SU-DHL-6 (cell line): ENCODE measurements around the gene INPP5A.

Source experiments
- CTCF ChIP-seq: fragments of 200-600 bp; sonication (generic); IDR thresholded peaks from one replicate; pipeline ENCODE4 v1.5.1; 2017; ENCODE audit warnings: antibody characterized with exemption, mild to moderate bottlenecking, low read length, moderate library complexity; ENCODE audit not compliant: insufficient read depth, poor library complexity, severe bottlenecking
- EZH2phosphoT487 ChIP-seq: fragments of 200-600 bp; sonication (generic), shearing (Covaris generic); conservative IDR thresholded peaks from 2 replicates; pipeline ENCODE4 v1.6.1; 2018; ENCODE audit warnings: mild to moderate bottlenecking, antibody characterized with exemption, low read length, moderate library complexity, mixed read lengths

DNA sequence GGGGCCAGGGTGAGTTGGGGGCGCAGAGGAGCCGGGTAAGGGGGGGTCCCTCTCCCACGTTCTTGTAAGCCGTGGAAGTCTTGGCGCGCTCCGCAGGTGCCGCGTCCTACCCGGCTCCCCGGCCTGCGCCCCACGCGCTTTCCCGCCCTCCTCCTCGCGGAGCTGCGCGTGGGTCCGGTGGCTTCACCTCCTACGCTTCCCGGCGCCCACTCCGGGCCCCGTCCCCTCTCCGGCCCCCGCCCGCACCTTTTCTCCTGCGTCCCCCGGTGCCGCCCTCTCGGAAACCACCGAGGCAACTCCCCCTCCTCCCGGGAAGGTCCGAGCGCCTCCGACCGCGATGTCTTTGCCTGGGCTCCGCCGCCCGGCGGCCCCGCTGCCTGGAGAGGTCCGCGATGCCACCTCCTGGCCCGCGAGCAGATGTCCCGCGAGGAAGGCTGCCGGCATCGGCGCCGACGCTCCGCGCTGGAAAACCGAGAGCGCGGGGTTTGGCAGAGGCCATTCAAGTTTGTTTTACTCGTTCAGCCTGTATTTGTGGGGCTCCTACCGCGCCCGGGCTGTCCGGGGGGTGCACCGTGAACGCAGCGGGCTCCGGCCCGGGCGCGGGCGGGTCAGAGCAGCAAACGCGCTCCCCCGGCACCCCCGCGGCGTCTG, 250.7 kb downstream of the INPP5A start:
- TF ChIP-seq CTCF (no peak), EZH2phosphoT487 (no peak)
